ENCODE results near the gene MEGF10.
A peak's percentile ranks its signal among the peaks of the same experiment; 100 is the strongest.
"Not testable (repeated sequence)": the region's sequence is repeated elsewhere in the genome, so short reads cannot be mapped to it uniquely, and the experiment has no call there.

MEGF10 gene

GRCh38 chr5:127305493-127305892, 14.9 kb downstream of the MEGF10 start:
- Mint-ChIP-seq H3K4me3 (no peak overlapping the region), H3K9me3 (no peaks in the 10 kb centered on the region), H3K36me3 (ENCODE audit: low read depth) (peaks cover 3% of the 10 kb centered on the region), H3K27ac (peak overlapping the region in 1 of 3 experiments; percentile 55), H3K4me1 (peaks cover 55% of the 10 kb centered on the region), H3K27me3 (ENCODE audit: low read depth) (no peaks in the 10 kb centered on the region)
- TF ChIP-seq, protein P1, sequence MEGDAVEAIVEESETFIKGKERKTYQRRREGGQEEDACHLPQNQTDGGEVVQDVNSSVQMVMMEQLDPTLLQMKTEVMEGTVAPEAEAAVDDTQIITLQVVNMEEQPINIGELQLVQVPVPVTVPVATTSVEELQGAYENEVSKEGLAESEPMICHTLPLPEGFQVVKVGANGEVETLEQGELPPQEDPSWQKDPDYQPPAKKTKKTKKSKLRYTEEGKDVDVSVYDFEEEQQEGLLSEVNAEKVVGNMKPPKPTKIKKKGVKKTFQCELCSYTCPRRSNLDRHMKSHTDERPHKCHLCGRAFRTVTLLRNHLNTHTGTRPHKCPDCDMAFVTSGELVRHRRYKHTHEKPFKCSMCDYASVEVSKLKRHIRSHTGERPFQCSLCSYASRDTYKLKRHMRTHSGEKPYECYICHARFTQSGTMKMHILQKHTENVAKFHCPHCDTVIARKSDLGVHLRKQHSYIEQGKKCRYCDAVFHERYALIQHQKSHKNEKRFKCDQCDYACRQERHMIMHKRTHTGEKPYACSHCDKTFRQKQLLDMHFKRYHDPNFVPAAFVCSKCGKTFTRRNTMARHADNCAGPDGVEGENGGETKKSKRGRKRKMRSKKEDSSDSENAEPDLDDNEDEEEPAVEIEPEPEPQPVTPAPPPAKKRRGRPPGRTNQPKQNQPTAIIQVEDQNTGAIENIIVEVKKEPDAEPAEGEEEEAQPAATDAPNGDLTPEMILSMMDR (IDR thresholded peaks at IDR 0.05; ENCODE audit: unreplicated experiment in 3 of 3): no peak

GRCh38 chr5:127306036-127306435, 15.4 kb downstream of the MEGF10 start:
- H3K9me3 Mint-ChIP-seq: no peaks in the 10 kb centered on the region
- H3K27ac Mint-ChIP-seq: peak overlapping the region in 1 of 3 experiments; percentile 55
- no peaks in the 10 kb centered on the region for H3K27me3 Mint-ChIP-seq (ENCODE audit: low read depth)
- H3K4me1 Mint-ChIP-seq: peaks cover 60% of the 10 kb centered on the region
- H3K36me3 Mint-ChIP-seq (ENCODE audit: low read depth): peaks cover 3% of the 10 kb centered on the region
- no peak overlapping the region for H3K4me3 Mint-ChIP-seq
- TF ChIP-seq, protein P1 (IDR thresholded peaks at IDR 0.05; ENCODE audit: unreplicated experiment in 3 of 3): no peak

DNA sequence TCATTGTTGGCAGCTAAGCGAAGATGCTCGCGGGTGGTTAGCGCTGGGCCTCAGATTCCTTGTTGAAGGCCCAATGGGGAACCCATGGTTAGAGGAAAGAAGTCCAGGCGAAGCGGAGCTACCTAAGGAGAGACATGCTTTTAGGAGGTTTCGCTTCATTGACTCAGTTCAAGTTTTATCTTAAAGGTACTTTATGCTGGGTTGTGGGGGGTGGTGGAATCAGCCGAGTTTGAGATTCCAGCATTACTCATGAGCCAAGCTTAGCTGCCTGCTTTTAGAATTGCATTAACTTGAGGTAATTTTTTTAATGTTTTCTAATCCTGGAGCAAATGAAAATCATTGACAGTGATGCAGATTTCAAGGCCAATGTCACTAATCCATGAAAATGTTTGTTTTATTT, 16.1 kb downstream of the MEGF10 start:
- H3K4me3 Mint-ChIP-seq: no peak overlapping the region
- no peaks in the 10 kb centered on the region for H3K9me3 Mint-ChIP-seq
- peaks cover 3% of the 10 kb centered on the region for H3K36me3 Mint-ChIP-seq (ENCODE audit: low read depth)
- H3K27me3 Mint-ChIP-seq (ENCODE audit: low read depth): no peaks in the 10 kb centered on the region
- TF ChIP-seq, protein P1 (IDR thresholded peaks at IDR 0.05; ENCODE audit: unreplicated experiment in 3 of 3): no peak
- peak overlapping the region in 1 of 3 experiments; percentile 55 for H3K27ac Mint-ChIP-seq
- peaks cover 66% of the 10 kb centered on the region for H3K4me1 Mint-ChIP-seq

DNA sequence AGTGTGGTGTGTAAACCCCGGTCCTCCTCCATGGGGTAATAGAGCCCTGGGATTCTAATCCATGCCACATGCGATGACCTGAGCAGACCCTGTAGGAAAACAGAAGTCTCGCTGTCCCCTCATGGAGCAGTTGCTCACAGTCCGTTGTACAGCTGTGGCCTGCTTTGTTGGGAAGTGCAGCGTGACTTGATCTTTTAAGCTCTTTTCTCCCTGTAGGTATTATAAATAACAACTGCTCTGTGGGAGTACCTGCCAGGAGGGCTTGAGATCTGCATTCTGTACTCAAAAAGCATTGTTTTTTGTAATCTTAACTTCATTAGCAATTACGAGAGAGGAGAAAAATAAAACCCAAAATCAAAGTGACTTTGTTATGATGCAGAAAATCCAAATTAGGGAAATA, 17.3 kb downstream of the MEGF10 start:
- peaks cover 70% of the 10 kb centered on the region for H3K4me1 Mint-ChIP-seq
- no peaks in the 10 kb centered on the region for H3K27me3 Mint-ChIP-seq (ENCODE audit: low read depth)
- peaks cover 3% of the 10 kb centered on the region for H3K36me3 Mint-ChIP-seq (ENCODE audit: low read depth)
- peak overlapping the region; percentile 62 to 80 (median 71) for H3K27ac Mint-ChIP-seq
- TF ChIP-seq, protein P1 (IDR thresholded peaks at IDR 0.05; ENCODE audit: unreplicated experiment in 3 of 3): no peak
- H3K4me3 Mint-ChIP-seq: peak overlapping the region in 1 of 3 experiments; percentile 38
- H3K9me3 Mint-ChIP-seq: no peaks in the 10 kb centered on the region

- H3K4me1 Mint-ChIP-seq: peaks cover 74% of the 10 kb centered on the region
- not testable (repeated sequence) for H3K9me3 Mint-ChIP-seq; H3K27me3 Mint-ChIP-seq (ENCODE audit: low read depth); H3K36me3 Mint-ChIP-seq (ENCODE audit: low read depth)
- H3K27ac Mint-ChIP-seq: peak overlapping the region; percentile 62 to 80 (median 71)
- peak overlapping the region in 1 of 3 experiments; percentile 38 for H3K4me3 Mint-ChIP-seq
These were observed 17.7 kb downstream of the MEGF10 start for GRCh38 chr5:127308325-127308724.

- H3K27me3 Mint-ChIP-seq (ENCODE audit: low read depth): no peaks in the 10 kb centered on the region
- H3K9me3 Mint-ChIP-seq: no peaks in the 10 kb centered on the region
- peak overlapping the region in 1 of 3 experiments; percentile 7 for H3K27ac Mint-ChIP-seq
- peaks cover 77% of the 10 kb centered on the region for H3K4me1 Mint-ChIP-seq
- H3K4me3 Mint-ChIP-seq: no peak overlapping the region
- H3K36me3 Mint-ChIP-seq (ENCODE audit: low read depth): peaks cover 3% of the 10 kb centered on the region
- TF ChIP-seq, protein P1 (IDR thresholded peaks at IDR 0.05; ENCODE audit: unreplicated experiment in 3 of 3): no peak
These were observed 18.3 kb downstream of the MEGF10 start for GRCh38 chr5:127308945-127309344.

Measured in nephron (organoid).